WERI-Rb-1 (cell line): ENCODE results near the gene ARIH2.

Source experiments
- DNase-seq: peaks from one replicate; pipeline ENCODE4 v3.0.0-alpha.2; 2020
- H3K27ac ChIP-seq: fragments of 250-450 bp; sonication (Bioruptor Pico); 2 replicates; pipeline ENCODE4 v1.5.1; 2020; ENCODE audit warnings: mild to moderate bottlenecking, moderate library complexity
- H3K27me3 ChIP-seq: fragments of 250-450 bp; sonication (Bioruptor Pico); 2 replicates; pipeline ENCODE4 v1.5.1; 2021; ENCODE audit warnings: mild to moderate bottlenecking, low read depth, moderate library complexity; ENCODE audit not compliant: insufficient read depth, severe bottlenecking
- H3K36me3 ChIP-seq: fragments of 250-450 bp; sonication (Bioruptor Pico); 2 replicates; pipeline ENCODE4 v1.5.1; 2020; ENCODE audit warnings: mild to moderate bottlenecking, moderate library complexity
- H3K4me3 ChIP-seq: 2 replicates; pipeline ENCODE4 v1.5.1; 2011; ENCODE audit warnings: low read depth, mild to moderate bottlenecking, control low read depth, low read length
- H3K9me3 ChIP-seq: fragments of 250-450 bp; sonication (Bioruptor Pico); 2 replicates; pipeline ENCODE4 v1.5.1; 2021; ENCODE audit warnings: mild to moderate bottlenecking, moderate library complexity; ENCODE audit not compliant: severe bottlenecking
- TF ChIP-seq, protein P1 (sequence below): IDR thresholded peaks from 2 replicates; pipeline ENCODE4 v1.5.1; 2011; ENCODE audit warnings: low read depth, mild to moderate bottlenecking, control low read depth, inconsistent platforms, low read length

Gene ARIH2

GRCh38 chr3:48980295-48980694 is 61.7 kb downstream of the ARIH2 start:
- Histone ChIP-seq H3K4me3 (no peak overlapping the region), H3K9me3 (no peaks in the 10 kb centered on the region), H3K36me3 (peaks cover 82% of the 10 kb centered on the region), H3K27ac (no peak overlapping the region), H3K27me3 (no peaks in the 10 kb centered on the region)
- TF ChIP-seq, protein P1, sequence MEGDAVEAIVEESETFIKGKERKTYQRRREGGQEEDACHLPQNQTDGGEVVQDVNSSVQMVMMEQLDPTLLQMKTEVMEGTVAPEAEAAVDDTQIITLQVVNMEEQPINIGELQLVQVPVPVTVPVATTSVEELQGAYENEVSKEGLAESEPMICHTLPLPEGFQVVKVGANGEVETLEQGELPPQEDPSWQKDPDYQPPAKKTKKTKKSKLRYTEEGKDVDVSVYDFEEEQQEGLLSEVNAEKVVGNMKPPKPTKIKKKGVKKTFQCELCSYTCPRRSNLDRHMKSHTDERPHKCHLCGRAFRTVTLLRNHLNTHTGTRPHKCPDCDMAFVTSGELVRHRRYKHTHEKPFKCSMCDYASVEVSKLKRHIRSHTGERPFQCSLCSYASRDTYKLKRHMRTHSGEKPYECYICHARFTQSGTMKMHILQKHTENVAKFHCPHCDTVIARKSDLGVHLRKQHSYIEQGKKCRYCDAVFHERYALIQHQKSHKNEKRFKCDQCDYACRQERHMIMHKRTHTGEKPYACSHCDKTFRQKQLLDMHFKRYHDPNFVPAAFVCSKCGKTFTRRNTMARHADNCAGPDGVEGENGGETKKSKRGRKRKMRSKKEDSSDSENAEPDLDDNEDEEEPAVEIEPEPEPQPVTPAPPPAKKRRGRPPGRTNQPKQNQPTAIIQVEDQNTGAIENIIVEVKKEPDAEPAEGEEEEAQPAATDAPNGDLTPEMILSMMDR, result no peak
- no peak for DNase-seq

DNA sequence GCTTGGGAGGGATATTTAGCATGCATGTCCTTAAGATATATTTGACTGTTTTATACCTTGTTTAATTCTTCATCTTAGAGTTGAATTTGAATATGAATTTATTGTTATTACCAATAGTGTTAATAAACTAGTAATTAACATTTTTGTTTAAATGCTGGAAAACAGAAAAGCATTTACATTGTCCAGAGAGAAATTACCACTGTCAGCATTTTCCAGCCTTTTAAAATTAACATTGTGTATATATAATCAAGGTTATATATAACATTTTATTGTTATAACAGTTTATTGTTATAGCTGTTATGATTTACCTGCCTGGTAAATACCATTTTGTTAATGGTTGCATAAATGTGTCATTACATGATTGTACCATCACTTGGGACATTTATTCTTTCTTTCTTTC is 63.4 kb downstream of the ARIH2 start:
- Histone ChIP-seq H3K9me3 (no peaks in the 10 kb centered on the region), H3K27ac (no peak overlapping the region), H3K4me3 (no peak overlapping the region), H3K36me3 (peaks cover 79% of the 10 kb centered on the region), H3K27me3 (no peaks in the 10 kb centered on the region)
- DNase-seq, result no peak
- TF ChIP-seq, protein P1, result no peak

GRCh38 chr3:48982686-48983085 is 64.0 kb downstream of the ARIH2 start:
- H3K36me3 ChIP-seq, result peaks cover 73% of the 10 kb centered on the region
- no peaks in the 10 kb centered on the region for H3K27me3 ChIP-seq
- H3K9me3 ChIP-seq, result no peaks in the 10 kb centered on the region
- no peak overlapping the region for H3K27ac ChIP-seq
- TF ChIP-seq, protein P1, result no peak
- H3K4me3 ChIP-seq, result no peak overlapping the region
- DNase-seq, result no peak

DNA sequence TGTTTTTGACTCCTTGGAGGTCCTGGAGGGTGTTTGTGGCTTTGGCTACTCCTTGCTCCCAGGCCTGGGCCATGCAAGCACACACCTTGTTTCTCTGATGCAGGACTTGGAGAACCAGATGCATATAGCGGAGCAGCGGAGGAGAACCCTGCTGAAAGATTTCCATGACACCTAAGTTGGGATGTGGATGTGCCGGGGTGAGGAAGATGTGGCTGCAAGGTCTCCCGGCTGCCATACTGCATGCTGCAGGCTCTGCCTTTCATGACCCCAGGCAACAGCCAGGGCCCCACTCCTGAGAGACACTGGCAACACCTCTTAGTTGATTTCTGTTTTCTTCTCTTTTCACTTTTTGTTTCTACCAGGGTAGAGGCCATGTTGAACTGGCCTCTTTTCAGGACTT is 64.5 kb downstream of the ARIH2 start:
- no peak overlapping the region for H3K4me3 ChIP-seq
- H3K36me3 ChIP-seq, result peaks cover 69% of the 10 kb centered on the region
- TF ChIP-seq, protein P1, result no peak
- no peaks in the 10 kb centered on the region for H3K9me3 ChIP-seq
- H3K27me3 ChIP-seq, result no peaks in the 10 kb centered on the region
- H3K27ac ChIP-seq, result no peak overlapping the region
- no peak for DNase-seq

DNA sequence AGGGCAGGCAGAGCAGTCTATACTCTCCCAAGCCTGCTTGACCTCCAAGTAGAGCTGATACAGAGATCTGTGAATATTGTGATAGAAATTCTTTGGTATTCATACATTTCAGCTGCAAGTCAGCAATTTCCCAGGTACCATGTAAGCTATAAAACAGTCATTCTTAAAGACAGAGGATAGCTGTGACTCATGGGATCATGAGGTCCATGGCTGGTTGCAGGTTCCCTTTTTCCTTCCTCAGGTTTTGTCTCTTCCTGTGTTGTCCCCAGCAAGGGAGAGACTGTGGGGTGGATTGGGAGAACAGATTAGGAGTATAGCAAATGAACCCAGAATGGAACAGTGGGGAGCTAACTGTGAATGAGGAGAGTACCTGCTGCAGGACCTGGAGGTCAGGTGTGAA is 66.0 kb downstream of the ARIH2 start:
- DNase-seq, result no peak
- peaks cover 59% of the 10 kb centered on the region for H3K36me3 ChIP-seq
- H3K4me3 ChIP-seq, result no peak overlapping the region
- H3K27me3 ChIP-seq, result no peaks in the 10 kb centered on the region
- no peak overlapping the region for H3K27ac ChIP-seq
- TF ChIP-seq, protein P1, result no peak
- no peaks in the 10 kb centered on the region for H3K9me3 ChIP-seq

DNA sequence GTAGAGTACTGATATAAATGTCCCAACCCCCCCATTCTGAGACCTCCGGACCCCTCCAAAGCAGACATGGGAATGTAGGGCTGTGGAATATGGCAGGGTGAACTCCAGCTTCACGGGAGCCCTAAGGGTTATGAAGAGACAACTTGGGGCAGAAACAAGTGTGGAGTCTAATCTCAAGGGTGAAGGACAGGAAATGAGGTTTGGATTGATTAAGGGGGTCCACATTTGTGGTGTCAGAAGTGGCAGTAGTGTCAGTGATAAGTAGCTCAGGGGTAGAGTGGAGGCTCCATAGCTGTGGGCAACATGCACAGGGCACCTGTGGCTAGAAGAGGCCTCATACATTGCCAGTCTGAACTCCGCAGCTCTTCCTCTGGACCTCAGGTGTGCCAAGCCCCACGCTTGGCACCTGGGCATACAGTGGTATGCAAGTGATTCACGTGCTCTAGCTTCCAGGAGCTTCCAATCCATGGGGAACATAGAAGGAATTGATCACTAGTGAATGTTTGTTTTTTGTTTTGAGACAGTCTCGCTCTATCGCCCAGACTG is 67.3 kb downstream of the ARIH2 start:
- no peaks in the 10 kb centered on the region for H3K9me3 ChIP-seq
- TF ChIP-seq, protein P1, result no peak
- H3K36me3 ChIP-seq, result peaks cover 49% of the 10 kb centered on the region
- H3K27ac ChIP-seq, result no peak overlapping the region
- H3K4me3 ChIP-seq, result no peak overlapping the region
- DNase-seq, result no peak
- H3K27me3 ChIP-seq, result no peaks in the 10 kb centered on the region
